SIG-M5 treated with dmso at 0.1 percent for 504 hours (cell line): ENCODE data around the gene NTM.

ENCODE experiments used
- DNase-seq: peaks from one replicate; lab custom pipeline; 2025; ENCODE audit not compliant: unreplicated experiment; lab: John Stamatoyannopoulos, UW

The NTM gene

DNA sequence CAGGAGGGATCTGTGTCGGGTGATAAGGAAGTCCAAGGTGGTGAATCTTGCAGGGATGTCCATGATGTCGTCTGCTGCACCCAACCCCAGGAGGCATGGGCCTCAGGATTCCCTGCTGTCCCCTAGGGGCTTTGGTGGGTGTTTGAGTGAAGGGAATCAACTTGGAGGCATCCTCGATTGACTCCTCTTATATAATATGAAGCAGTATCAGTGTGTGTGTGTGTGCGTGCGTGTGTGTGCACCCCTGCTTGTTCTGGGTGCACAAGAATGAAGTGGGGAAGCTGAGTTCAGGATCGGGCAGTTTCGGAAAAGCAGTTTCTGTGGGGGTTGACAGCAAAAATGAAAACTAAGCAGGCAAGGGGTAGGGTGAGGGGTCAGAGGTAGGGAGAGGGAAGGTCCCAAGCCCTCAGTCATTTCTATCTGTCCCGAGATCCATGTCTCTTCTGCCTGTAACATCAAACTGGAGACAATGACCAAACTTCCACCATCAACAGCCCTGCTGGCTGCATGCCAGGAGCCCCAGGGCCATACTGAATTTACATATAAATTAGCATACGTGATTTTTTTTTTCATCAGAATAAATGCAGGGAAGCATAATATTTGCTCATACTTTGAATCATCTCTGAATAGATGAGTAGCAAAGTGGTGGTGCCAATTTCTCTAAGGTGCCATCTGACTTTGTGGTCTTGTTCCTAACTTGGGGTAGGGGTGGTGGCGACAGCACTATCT is 2.0 kb downstream of the NTM start:
- no peak for DNase-seq

DNA sequence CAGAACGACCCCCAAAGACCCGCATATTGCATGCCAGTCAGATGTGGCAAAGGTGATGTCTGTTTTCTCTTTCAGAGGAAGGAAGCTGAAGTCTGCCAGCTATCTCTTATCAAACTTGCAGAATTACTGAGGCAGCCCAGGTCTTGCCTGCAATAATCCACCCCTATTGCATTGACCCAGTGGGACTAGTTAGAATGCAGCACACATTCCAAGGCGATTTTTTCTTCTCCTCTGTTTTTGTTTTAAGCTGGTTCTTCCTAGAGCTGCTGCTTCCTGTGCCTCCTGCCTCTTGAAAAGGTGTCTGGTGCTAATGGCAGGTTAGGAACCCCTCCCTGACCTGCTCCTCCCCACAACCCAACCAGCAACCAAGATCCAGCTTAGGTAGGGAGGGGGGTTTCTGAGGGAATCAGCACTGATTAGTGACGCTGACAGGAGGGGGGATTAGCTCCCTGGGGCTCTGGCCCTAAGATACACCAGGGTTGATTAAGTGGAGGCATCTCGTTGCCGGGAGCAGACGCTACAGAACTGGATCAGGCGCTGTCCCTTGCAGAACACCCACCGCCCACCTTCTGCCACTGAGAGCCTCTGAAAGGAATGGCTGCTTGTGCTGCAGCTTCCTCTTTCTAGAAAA is 2.8 kb downstream of the NTM start:
- no peak for DNase-seq

DNA sequence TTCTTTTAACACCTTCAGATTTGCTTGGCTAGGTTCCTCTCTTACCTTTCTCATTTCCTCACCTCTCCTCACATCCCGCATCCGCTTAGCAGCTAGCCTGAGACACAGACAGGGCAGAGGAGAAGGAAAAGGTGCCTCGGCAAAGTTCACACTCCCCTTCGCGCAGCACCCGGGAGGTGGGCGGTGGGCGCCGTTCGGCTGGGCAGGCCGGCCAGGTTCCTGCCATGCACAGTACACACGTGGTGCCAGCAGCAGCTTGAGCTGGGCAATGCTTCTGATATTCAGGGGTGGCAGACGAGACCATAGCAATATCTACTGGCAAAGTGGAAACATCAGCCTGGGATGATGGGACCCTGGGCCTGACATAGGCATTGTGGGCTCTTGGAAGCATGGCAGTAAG is 3.3 kb downstream of the NTM start:
- no peak for DNase-seq

DNA sequence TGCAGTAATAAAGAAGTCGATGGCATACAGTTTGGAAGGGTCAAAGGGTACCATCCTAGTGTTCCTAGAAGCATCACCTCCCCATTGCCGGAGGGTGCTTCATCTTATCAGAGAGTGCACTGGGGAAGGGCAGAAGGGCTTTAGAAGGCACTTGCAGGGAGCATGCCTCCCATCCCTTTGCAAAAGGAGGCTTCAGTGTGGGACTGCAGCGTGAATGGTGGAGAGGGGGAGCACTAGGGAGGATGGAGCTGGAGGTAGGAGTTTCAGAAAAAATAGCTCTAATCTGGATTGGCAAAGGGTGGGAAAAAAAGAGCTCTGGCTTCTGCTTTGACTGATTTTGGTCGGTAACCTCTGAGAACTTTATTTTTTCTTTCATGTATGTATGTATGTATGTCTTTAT is 5.0 kb downstream of the NTM start:
- DNase-seq, result no peak

DNA sequence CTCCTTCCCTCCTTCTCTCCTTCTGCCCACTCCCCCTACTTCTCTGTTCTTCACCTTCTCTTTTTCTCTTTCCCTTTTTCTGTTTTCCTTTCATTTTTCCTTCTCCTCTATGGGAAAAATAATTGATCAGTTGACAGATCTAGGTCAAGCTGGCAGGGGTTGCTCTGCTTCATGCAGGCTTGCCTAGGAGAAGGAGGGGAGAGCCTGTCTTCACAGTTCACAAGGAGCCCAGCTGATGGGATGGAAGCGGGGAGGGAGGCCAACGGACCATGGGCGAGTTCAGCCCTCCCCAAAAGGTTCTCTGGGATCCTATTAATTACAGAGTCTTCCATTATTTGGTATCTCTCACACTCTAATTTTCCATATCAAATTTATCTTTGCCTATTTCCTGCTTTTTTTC is 5.5 kb downstream of the NTM start:
- no peak for DNase-seq

DNA sequence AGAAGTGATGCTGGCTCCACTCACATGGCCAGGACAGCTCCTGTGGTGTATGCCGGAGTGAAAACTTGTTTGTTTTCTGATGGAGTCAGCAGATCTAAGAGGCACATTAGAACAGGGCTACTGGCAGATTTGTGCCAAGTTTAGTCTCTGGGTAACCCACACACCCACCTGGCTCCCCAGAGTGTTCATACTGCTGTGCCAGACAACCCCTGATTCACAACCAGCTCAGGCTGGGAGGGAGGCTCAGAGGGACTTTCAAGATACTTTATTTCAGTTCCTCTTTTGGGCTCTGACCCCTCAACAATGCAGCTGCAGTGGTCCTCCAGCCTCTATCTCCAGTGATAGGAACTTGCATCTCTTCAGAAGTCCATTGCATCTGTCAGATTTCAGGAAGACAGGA is 8.5 kb downstream of the NTM start:
- DNase-seq, result no peak

DNA sequence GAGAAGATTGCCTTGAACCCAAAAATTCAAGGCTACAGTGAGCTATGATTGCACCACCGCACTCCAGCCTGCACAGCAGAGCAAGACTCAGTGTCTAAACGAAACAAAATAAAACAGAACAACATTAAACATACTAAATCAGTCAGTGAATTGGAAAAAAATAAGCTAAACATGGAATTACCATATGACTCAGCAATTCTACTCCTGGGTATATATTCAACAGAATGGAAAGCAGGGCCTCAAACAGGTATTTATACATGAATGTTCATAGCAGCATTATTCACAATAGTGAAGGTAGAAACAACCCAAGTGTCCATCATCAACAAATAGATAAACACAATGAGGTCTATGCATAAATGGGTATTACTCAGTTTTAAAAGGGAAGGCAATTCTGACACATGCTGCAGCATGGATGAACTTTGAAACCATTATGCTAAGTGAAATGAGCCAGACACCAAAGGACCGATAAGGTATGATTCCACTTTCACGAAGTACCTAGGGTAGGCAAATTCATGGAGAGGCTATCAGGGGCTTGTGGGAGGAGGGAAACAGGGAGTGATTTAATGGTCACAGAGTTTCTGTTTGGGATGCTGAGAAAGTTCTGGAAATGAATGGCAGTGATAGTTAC is 15.5 kb downstream of the NTM start:
- DNase-seq, result no peak

DNA sequence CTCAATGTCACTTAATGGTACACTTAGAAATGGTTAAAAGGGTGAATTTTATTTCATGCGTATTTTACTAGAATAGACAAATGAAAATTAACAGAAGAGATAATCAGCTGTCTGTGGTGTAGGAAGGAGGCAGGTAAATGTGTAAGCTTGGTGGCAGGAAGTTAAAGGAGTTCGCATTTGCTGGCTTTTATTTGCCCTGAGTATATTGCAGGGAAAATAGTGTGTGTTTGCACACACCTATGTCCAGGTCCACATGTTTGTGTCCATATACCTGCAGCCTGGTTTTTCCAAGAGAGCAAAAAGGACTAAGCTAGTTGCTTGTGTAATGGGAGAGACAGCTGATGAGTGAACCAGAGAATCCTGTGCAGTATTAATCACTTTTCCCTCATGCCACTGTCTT is 16.0 kb downstream of the NTM start:
- DNase-seq, result no peak

DNA sequence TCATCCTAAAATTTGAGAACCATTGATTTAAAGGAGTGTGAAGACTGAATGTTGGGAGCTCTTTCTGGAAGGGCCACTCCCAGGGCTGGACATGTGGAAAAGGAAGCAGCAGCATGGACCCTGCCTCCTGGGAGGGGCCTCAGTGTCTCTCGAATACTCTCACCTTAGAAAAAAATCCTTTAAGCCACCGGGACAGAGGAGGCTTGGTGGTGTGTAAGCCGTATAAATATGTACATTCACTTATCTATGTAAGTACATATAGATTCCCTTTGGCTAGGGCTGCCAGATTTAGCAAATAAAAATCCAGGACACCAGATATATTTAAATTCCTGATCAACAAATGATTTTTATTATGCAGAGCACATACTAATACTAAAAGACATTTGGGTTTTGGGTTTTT is 17.6 kb downstream of the NTM start:
- no peak for DNase-seq

DNA sequence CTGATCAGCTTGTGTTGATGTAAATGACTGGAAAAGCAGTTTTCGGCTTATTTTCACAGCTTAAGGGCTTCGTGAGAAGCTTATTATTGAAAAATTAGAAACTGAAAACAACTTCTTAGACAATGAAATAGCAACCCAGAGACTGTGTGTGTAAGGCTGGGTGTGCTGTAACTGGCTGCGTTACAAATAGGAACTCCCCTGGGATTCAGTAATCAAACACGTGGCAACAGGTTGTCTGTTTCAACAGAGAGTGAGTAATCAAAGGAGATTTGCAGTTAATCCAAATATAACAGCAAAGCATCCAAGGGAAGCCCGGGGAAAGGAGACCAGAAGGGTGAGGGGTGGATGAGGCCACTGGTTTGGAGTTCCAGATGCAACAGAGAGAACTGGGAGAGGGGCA is 19.2 kb downstream of the NTM start:
- DNase-seq, result no peak

DNA sequence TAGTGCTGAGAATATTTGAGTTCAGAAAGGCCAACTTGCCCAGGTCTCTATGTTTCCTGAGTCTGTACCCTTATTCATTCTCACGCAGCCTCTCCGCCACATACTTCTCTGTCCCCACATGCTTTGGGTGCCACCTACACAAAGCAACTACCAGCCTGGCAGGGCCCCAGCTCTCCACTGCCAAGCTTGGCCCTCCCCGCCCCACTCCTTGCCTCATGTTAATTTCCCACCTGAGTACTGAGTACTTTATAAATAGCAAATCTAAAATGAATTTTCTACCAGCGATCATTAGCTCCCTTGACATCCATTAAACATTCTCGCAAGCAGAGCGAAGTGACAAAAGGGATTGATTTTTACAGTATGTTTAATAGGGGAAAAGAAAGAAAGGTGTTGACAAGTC is 20.8 kb downstream of the NTM start:
- no peak for DNase-seq

DNA sequence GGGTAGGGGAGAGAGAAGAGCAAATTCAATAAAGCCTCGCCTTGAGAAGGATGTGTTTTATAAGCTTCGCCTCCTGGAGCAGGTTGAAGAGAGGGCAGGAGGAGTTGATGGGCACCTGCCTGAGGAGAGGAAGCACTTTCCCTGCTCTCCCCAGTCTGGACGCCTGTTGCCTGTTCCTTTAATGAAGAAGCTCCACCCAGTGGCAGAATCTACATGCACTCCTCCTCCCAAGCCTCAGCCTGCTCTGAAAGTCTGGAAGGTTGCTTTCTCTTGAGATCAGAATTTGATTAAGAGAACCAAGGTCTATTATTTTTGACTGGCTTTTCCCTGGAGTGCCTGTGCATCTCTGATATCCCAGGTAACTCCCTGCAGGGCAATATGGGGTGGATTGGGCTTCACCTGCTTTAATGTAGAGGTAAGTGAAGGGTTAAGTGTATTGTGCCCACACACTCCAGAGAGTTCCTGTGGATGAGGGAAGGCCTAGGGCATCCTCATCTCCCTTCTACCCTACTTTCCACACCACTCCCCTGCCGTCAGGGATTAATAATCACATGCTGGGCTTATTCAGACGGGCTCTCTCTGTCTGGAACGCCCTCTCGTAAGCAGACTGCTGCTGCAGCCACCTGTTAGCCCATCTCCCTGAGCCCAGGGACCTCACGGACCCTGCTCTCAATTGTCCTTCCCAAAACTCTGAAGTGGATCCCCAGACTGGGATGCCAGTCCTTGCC is 22.3 kb downstream of the NTM start:
- no peak for DNase-seq

DNA sequence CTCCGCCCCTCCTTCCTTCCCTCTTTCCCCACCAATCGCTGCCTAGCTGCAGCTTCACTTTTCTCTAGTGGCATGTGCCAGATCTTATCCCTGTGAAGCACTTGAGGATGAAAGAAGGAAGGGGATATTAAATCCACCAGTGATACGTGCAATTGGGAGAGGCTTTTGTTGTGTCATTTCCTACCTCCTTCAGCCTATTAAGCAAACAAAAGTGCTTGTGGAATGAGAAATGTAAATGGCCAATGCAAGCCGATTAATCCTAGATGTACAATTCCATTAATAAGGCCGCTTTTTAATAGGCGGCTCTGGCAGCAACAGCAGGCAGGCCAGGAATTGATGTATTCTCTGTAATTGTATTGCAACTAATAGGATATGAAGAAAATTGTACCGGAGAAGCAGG is 23.3 kb downstream of the NTM start:
- DNase-seq, result no peak

DNA sequence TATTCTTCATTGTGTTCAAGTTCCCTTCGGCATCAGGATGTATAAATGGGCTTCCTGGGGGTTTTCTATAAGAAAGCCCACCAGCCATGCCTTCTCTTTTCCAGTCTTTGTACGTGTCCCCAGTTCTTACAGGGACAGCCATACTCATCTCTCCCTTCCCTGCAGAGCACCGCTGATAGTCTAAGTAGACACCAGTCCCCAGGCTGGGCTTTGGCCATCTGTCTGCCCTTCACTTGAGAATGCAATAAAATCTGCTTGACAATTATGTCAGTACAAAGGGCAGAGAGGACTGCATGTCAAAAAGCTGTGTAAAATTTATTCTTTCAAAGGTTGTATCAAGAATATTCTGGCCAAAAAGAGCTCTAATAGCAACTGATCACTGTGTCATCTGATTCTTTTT is 27.3 kb downstream of the NTM start:
- DNase-seq, result no peak

DNA sequence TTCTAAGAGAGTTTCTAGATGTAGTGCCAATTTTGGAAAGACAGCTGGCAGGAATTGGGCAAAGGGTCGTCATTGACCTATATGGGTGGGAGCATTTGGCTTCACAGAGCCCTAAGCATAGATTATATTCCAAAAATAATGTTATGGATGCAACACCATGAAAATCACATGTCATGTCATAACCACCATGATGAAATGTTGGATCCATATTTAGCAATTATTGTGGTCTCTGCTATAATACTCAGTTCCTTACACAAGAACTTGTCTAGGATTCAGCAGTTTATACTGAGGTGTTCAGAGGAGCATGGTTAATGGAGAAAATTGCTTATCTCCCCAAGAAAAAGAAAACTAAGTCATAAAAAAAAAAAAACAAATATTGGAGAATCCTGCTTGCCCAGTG is 31.6 kb downstream of the NTM start:
- no peak for DNase-seq

DNA sequence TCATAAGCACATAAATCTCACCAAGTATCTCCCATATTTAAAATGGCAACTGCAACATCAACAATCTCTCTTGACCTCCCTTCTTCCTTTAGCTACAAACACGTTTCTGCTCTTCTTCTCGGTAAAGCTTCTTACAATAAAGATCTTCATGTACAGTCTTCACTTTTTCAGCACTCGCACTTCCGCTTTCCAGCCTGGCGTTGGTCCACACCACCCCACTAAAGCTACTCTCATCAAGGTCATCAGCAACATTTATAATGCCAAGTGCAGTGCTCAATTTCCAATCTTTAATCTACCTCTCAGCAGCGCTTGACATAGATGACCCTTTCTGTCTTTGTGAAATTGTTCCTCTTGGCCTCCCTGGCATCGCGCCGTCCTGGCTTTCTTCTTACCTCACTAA is 33.6 kb downstream of the NTM start:
- no peak for DNase-seq

DNA sequence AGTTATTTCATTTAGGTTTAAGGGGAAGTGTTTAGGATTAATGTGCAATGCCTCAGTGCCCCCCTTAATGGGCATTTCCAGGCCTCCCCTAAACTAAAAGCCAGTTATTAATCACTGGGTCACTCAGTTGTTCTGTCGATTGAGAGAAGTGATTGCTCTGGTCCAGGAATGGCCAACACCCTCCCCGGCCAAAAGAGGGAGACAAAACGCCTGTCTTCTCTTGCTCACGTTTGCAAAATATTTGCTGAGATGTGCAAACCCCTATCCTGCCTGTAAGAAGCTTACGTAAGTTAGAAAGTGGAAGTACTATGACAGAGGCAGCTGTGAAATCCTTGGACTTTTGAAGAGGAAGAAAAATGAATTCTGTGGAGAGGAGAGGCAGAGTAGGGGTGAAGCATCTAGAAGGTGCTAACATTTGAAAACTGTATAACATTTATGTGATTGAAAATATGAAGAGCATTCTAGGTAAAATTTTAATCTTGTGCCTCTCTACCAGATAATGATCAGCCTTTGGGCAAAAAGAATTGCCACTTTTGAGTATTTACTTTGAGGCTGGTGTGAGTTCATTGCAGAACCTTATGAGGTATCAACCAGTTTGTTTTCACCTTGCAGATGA is 37.7 kb downstream of the NTM start:
- peak; percentile 53 for DNase-seq

DNA sequence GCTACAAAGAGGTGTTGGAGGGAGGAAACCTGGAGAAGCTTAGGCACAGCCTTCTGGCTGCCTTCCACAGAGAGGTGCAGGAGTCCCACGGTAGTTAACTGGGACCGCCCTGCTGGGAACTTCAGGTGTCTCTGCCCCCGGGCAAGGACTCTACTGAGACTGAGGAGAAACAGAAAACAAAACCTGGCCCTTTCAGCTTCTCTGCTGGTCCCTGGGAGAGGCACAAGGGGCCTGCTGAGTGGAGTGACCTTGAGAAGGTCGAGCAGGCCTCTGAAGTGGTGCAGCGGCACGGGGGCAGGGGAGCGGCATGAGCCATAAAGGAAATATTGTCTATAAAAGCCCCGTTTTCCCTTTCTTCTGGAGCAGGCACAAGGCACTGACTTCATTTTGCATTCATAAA is 38.9 kb downstream of the NTM start:
- DNase-seq, result no peak

DNA sequence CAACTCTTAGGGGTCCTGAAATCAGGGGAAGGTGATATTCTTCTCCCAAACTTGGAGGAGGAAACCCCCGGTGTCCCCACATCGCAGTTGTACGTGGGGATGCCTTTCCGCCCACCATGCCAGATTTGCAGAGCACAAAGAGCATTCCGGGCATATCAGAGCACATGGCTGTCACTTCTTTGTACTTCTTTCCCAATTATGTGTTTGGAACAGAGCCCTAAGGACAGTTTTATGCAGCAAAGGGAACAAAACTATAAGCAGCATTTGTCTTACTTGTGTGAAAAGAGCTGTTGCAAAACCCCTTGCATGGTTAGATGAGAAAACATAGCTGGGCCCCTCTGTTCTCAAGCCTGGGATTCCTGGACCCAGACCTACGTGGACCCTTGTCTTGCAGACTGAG is 41.2 kb downstream of the NTM start:
- DNase-seq, result no peak

DNA sequence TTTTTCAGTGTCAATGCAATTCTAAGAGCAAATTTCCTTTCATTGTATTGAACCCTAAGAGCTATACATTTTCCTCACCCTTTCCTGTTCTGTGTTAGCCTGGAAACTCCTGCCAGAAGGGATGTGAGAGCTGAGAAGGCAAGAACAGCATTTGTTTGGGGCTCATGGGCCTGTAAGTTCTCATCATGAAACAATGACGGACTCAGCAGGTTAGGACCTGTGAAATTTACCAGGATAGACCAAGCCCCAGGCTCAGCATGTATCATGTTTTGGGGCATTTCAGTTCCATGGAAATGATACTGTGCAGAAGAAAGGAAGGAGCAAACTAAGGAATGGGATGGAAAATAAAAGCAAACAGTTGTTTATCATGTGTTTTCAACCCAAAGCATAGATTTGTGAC is 41.6 kb downstream of the NTM start:
- DNase-seq, result no peak

DNA sequence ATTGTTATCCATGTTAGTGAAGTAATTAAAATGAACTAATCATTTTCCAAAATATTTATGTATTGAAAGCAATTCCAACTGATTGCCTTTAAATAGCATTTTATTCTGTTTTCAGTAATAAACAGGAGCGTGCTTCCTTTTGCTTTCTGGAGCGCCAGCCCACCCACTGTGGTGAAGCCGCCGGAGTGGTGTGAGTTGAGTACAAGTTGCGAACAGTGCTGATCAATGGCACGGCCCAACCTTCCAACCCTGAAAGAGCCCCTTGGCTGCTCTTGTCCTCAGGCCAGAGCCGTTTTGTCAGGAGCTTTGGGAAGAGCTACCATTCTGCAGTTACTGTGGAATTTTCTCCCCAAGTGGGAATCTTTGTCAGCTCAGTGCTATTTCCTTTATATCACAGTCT is 42.8 kb downstream of the NTM start:
- no peak for DNase-seq

DNA sequence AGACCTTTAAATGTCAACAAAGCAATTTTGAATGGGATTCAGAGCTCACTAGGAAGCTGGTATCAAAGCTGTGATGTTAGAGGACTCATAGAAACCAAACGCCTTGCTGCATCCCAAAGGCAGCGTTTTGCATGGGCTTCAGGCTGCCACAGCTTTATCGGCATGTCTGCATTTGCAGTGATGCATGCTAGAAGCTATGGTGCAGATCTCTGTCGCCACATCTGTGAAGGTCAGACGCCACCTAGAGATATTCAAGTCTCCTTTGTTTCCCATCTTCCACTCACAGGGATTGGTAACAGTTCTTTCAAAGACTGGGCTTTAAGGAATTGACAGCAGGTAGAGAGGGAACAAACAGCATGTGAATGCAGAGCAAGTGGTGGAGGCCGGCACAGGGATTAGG is 47.8 kb downstream of the NTM start:
- no peak for DNase-seq
